Heart left ventricle (tissue), 16 donors: ENCODE measurements around the gene BTBD17. TPM values are rescaled to one million over a fixed set of nuclear protein-coding genes. Genes with fewer than 3 reads are reported as not detected.

ENCODE experiments used
- ATAC-seq, 4 donors: fragments of 200-7000 bp; cut with Tn5 transposase; one replicate each; pipeline ENCODE4 v1.9.1; 2020 to 2022; ENCODE audit warnings: moderate library complexity in 4 of 4, mild to moderate bottlenecking in 3 of 4, moderate number of reproducible peaks in 1 of 4
- DNase-seq, 5 donors: peaks; one replicate each; pipeline ENCODE4 v3.0.0-alpha.2; 2020
- H3K27ac ChIP-seq, 12 donors: fragments of 200-600 bp; sonication (generic) in 4 of 12; one replicate each; pipeline versions ENCODE4 v1.5.0 to v1.8.0; 2016 to 2022; ENCODE audit warnings: mild to moderate bottlenecking in 2 of 12
- H3K27me3 ChIP-seq, 9 donors: fragments of 200-600 bp; sonication (generic) in 2 of 9; one replicate each; pipeline versions ENCODE4 v1.5.1 to v1.8.0; 2016 to 2022; ENCODE audit warnings: mild to moderate bottlenecking in 3 of 9
- H3K36me3 ChIP-seq, 9 donors: fragments of 200-600 bp; sonication (generic) in 2 of 9; one replicate each; pipeline versions ENCODE4 v1.5.0 to v1.8.0; 2018 to 2022; ENCODE audit warnings: mild to moderate bottlenecking in 2 of 9
- H3K4me1 ChIP-seq, 12 donors: fragments of 200-600 bp; sonication (generic) in 4 of 12; one replicate each; pipeline versions ENCODE4 v1.5.0 to v1.8.0; 2016 to 2022; ENCODE audit warnings: mild to moderate bottlenecking in 3 of 12
- H3K4me3 ChIP-seq, 12 donors: fragments of 200-600 bp; sonication (generic) in 4 of 12; one replicate each; pipeline versions ENCODE4 v1.5.0 to v1.8.0; 2017 to 2022; ENCODE audit warnings: mild to moderate bottlenecking in 9 of 12, moderate library complexity in 4 of 12
- H3K9me3 ChIP-seq, 12 donors: fragments of 200-600 bp; sonication (generic) in 4 of 12; one replicate each; pipeline versions ENCODE4 v1.5.0 to v1.8.0; 2016 to 2022; ENCODE audit warnings: mild to moderate bottlenecking in 1 of 12
- CTCF ChIP-seq, 12 donors: fragments of 200-600 bp; sonication (generic) in 4 of 12; IDR thresholded peaks; one replicate each; pipeline versions ENCODE4 v1.5.0 to v1.8.0; 2018 to 2022; ENCODE audit warnings: antibody characterized with exemption in 12 of 12, mild to moderate bottlenecking in 5 of 12
- POLR2A ChIP-seq, 2 donors: fragments of 450-650 bp; IDR thresholded peaks; one replicate each; pipeline ENCODE4 v1.6.1; 2017; ENCODE audit warnings: antibody characterized with exemption in 2 of 2, mild to moderate bottlenecking in 2 of 2, moderate library complexity in 2 of 2
- WGBS, 4 donors: extraction: QIAGEN DNeasy Blood & Tissue Kit in 2 of 4; methylation state at CpG; one replicate each; pipeline versions ENCODE4 v1.1.5 to v1.1.7; 2013 to 2018; 5-methylcytosine and 5-hydroxymethylcytosine counted together
- intact Hi-C, 10 donors: fragments of 100-400 bp; cut with DNase I; formaldehyde crosslinking; loops; one replicate each; pipeline versions ENCODE4 v1.11.1 to v1.14.2; 2022
- polyA plus RNA-seq, 2 donors: library from polyadenylated mRNA; stranded (reverse); fragments of 200-250 nt; gene quantifications; one replicate each; pipeline ENCODE4 v1.2.3, GENCODE V29; 2013
- total RNA-seq, 9 donors: library from RNA; depleted of rRNA in 2 of 9; stranded (reverse); fragments of >200 nt in 2 of 9; fragmentation: NEBNext Ultra II Directional in 3 of 9; extraction: Animal tissue kit (Norgen Biotek cat#: 25700) in 3 of 9; gene quantifications; one replicate each; pipeline versions ENCODE4 v1.1.0 to v1.2.4, GENCODE V29; 2016 to 2023
- donor health status: ischemic (EF 13 %, LVEDD 7.1; RV severe dilation, severe dysfunction).
- donor health status: healthy with polysubstance abuse.
- donor health status: DM: no; HTN: yes; CAD: no.
- donor health status: DM: no; HTN: no; CAD: no.
- donor health status: ischemic (EF 25% LVEDD 6.9; RV normal size, moderate dysfunction).
- donor health status: ischemic (EF 25% LVEDD 5.7; RV mildly dilated, moderate dysfunction).
- donor health status: healthy.
- donor health status: DM: yes; HTN: yes; CAD: no.
- donor health status: ischemic (EF 35%, LVEDD 5.7; RV mildly dilated, moderate dysfunction).
- donor health status: nonischemic (EF 11% LVEDD 7.7; RV severe dilation, severe dysfunction).
- donor health status: DM: yes; HTN: yes; CAD: no.
- donor health status: PGD.
- donor health status: ischemic (EF 29% LVEDD 5.4; RV normal size, mild dysfunction).
- donor health status: nonischemic (EF 23%, LVEDD 6.1; RV moderate dilation, normal function).

BTBD17 gene
- total and polyA plus RNA-seq, 11 donors = not detected

DNA sequence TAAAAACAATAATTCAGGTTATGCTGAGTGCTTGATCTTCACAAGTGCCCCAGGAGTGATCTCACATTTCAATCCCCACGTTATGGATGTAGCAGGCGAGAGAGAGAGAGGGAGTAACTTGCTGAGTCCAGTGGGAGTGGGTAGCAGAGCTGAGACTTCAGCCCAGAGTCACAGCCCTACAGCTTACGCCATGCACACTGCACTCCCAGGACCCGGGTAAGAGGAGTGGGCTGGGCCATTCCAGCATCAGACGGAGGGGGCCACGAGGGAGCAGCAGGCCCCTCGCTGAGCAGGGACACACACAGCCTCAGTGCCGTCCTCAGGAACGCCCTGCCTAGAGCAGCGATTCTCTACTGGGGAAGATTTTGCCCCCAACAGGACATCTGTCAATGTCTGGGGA is 45.4 kb downstream of the BTBD17 start:
- no peaks in the 10 kb centered on the region for H3K36me3 ChIP-seq
- DNase-seq = no peak
- peaks cover 0 to 10% (median 0%) of the 10 kb centered on the region in 12 donors for H3K9me3 ChIP-seq
- H3K4me3 ChIP-seq = no peak overlapping the region
- 59 to 67% (median 63%) methylated on average over 10 of the region's 10 CpGs for WGBS, 4 donors
- H3K4me1 ChIP-seq = no peaks in the 10 kb centered on the region
- intact Hi-C loops = no loop called here
- H3K27ac ChIP-seq = no peak overlapping the region
- H3K27me3 ChIP-seq = no peaks in the 10 kb centered on the region
- TF ChIP-seq CTCF (IDR thresholded peaks at IDR 0.05) = no peak
- no peak for ATAC-seq

GRCh38 chr17:74314877-74315276 is 46.8 kb downstream of the BTBD17 start:
- Histone ChIP-seq H3K27me3 (no peaks in the 10 kb centered on the region), H3K4me1 (no peaks in the 10 kb centered on the region), H3K9me3 (peaks cover 0 to 10% (median 0%) of the 10 kb centered on the region in 12 donors), H3K4me3 (no peak overlapping the region), H3K27ac (no peak overlapping the region), H3K36me3 (no peaks in the 10 kb centered on the region)
- TF ChIP-seq POLR2A (IDR thresholded peaks at IDR 0.05) (no peak), CTCF (IDR thresholded peaks at IDR 0.05) (no peak)
- intact Hi-C loops = loop anchor here in 1 of 10 donors (5.0 kb wide), 1 partner anchor 37 kb away; no protein-coding TSS in a partner anchor
- no peak for DNase-seq
- ATAC-seq = no peak
- WGBS, 4 donors = 87 to 93% (median 91%) methylated on average over 7 to 15 of the region's 15 CpGs

DNA sequence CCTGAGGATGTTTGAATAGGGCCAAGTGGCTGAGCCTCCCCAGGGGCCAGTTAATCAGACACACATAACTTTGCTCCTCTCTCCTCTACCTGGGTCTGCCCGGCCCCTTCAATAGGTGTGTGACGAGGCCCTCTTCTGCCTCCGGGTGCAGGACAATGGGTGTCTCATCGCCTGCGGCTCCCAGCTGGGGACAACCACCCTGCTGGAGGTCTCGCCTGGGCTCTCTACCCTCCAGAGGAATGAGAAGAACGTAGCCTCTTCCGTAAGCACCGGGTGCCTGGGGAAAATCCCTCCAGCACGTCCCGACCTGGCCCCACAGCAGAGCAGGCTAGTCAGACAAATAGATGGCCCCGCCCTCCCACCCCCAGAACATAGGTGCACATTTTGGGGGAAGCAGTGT is 51.8 kb downstream of the BTBD17 start:
- 69 to 87% (median 79%) methylated on average over 5 to 12 of the region's 12 CpGs for WGBS, 4 donors
- TF ChIP-seq CTCF (IDR thresholded peaks at IDR 0.05) (no peak), POLR2A (IDR thresholded peaks at IDR 0.05) (no peak)
- intact Hi-C loops = loop anchor here in 8 of 10 donors (5.0 to 10.0 kb wide), 5 partner anchors 42 to 185 kb away; partner anchors contain the start of gene BTBD17 (in 1 of the 8)
- peaks cover 0 to 17% (median 0%) of the 10 kb centered on the region in 12 donors for H3K9me3 ChIP-seq
- DNase-seq = peak in 1 of 5 donors; percentile 30
- peaks cover 0 to 11% (median 4%) of the 10 kb centered on the region in 12 donors for H3K4me1 ChIP-seq
- no peak overlapping the region for H3K4me3 ChIP-seq
- H3K27ac ChIP-seq = no peak overlapping the region
- no peaks in the 10 kb centered on the region for H3K27me3 ChIP-seq
- no peak for ATAC-seq
- H3K36me3 ChIP-seq = no peaks in the 10 kb centered on the region

DNA sequence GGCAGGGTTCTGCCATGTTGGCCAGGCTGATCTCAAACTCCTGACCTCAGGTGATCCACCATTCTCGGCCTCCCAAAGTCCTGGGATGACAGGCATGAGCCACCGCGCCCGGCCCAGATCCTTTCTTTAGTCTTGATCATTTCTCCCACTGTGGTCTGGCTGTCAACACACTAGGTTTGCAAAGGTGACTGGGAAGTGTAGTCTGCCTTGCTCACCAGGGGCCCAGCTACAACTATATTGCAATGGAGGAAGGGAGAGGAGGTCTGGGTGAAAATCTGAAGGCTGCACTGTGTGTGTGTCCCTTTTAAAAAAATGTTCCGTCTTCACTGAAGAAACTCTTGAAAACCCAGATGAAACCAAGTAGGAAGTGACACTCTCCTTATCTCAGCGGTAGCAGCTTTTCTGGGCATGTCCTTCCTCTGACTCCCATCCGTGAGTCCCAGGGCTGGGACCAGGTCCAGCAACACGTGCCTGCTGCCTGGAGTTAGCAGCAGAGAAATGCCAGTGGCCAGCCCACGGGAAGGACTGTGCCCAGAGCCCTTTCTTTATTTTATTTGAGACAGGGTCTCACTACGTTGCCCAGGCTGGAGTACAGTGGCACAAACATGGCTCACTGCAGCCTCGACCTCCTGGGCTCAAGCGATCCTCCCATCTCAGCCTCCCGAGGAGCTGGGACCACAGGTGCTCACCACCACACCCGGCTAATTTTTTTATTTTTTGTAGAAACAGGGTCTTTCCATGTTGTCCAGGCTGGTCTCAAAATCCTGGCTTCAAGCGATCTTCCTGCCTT is 53.5 kb downstream of the BTBD17 start:
- intact Hi-C loops = loop anchor here in 7 of 10 donors (5.0 to 10.0 kb wide), 5 partner anchors 44 to 187 kb away; partner anchors contain the start of gene BTBD17 (in 1 of the 7)

More for the DNA sequence above, 53.5 kb downstream of the BTBD17 start:
- ATAC-seq (peak; percentile 79 to 94 (median 91)), DNase-seq (peak; percentile 68 to 84 (median 75))
- WGBS, 4 donors = 35 to 42% (median 39%) methylated on average over 15 of the region's 15 CpGs
- Histone ChIP-seq H3K36me3 (no peaks in the 10 kb centered on the region), H3K4me3 (no peak overlapping the region), H3K9me3 (peaks cover 0 to 21% (median 0%) of the 10 kb centered on the region in 12 donors), H3K27me3 (no peaks in the 10 kb centered on the region), H3K4me1 (peaks cover 0 to 11% (median 4%) of the 10 kb centered on the region in 12 donors), H3K27ac (peak overlapping the region in 5 of 12 donors; percentile 2 to 65 (median 28))
- no peak for TF ChIP-seq CTCF (IDR thresholded peaks at IDR 0.05)
- TF ChIP-seq POLR2A (IDR thresholded peaks at IDR 0.05) = no peak
